ENCODE results near the gene SLIT3.

DNA sequence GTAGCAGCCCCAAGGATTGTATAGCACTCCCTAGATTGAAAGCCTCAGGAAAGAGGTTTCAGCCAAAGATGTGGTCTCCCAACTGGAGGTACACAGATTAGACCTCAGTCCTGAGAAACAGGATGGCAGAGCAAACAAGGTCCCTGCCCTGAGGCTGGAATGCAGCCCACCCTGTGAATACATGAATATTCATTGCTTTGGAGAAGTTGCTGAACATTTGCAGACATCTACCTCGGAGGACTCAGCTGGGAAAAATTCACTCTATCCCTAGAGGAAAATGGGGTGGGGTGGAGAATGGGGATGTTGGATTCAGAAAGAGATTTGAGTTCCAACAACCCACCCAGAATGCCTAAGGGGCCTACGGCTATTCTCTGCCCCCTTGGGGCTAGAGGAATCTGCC, 129.4 kb downstream of the SLIT3 start:
- TF ChIP-seq CTCF (conservative IDR thresholded peaks at IDR 0.05; ENCODE audit: low read depth in 2 of 2) (no peak), EZH2phosphoT487 (IDR thresholded peaks at IDR 0.05; ENCODE audit: unreplicated experiment) (no peak), JUNB (IDR thresholded peaks at IDR 0.05; ENCODE audit: unreplicated experiment) (no peak), CREB1 (CRISPR knock-in tag; IDR thresholded peaks at IDR 0.05; ENCODE audit: low read depth) (no peak), EZH2 (IDR thresholded peaks at IDR 0.05; ENCODE audit: low read depth, unreplicated experiment) (no peak), STAT1 (IDR thresholded peaks at IDR 0.05; ENCODE audit: unreplicated experiment) (no peak), ZNF114 (CRISPR knock-in tag; IDR thresholded peaks at IDR 0.05) (no peak), POLR2AphosphoS5 (IDR thresholded peaks at IDR 0.05; ENCODE audit: low read depth) (no peak), ETS1 (IDR thresholded peaks at IDR 0.05) (no peak), NANOG (IDR thresholded peaks at IDR 0.05; ENCODE audit: borderline replicate concordance) (no peak)
- TF ChIP-seq, protein P1, sequence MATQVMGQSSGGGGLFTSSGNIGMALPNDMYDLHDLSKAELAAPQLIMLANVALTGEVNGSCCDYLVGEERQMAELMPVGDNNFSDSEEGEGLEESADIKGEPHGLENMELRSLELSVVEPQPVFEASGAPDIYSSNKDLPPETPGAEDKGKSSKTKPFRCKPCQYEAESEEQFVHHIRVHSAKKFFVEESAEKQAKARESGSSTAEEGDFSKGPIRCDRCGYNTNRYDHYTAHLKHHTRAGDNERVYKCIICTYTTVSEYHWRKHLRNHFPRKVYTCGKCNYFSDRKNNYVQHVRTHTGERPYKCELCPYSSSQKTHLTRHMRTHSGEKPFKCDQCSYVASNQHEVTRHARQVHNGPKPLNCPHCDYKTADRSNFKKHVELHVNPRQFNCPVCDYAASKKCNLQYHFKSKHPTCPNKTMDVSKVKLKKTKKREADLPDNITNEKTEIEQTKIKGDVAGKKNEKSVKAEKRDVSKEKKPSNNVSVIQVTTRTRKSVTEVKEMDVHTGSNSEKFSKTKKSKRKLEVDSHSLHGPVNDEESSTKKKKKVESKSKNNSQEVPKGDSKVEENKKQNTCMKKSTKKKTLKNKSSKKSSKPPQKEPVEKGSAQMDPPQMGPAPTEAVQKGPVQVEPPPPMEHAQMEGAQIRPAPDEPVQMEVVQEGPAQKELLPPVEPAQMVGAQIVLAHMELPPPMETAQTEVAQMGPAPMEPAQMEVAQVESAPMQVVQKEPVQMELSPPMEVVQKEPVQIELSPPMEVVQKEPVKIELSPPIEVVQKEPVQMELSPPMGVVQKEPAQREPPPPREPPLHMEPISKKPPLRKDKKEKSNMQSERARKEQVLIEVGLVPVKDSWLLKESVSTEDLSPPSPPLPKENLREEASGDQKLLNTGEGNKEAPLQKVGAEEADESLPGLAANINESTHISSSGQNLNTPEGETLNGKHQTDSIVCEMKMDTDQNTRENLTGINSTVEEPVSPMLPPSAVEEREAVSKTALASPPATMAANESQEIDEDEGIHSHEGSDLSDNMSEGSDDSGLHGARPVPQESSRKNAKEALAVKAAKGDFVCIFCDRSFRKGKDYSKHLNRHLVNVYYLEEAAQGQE (IDR thresholded peaks at IDR 0.05; ENCODE audit: unreplicated experiment) = no peak
- TF ChIP-seq, protein P2, sequence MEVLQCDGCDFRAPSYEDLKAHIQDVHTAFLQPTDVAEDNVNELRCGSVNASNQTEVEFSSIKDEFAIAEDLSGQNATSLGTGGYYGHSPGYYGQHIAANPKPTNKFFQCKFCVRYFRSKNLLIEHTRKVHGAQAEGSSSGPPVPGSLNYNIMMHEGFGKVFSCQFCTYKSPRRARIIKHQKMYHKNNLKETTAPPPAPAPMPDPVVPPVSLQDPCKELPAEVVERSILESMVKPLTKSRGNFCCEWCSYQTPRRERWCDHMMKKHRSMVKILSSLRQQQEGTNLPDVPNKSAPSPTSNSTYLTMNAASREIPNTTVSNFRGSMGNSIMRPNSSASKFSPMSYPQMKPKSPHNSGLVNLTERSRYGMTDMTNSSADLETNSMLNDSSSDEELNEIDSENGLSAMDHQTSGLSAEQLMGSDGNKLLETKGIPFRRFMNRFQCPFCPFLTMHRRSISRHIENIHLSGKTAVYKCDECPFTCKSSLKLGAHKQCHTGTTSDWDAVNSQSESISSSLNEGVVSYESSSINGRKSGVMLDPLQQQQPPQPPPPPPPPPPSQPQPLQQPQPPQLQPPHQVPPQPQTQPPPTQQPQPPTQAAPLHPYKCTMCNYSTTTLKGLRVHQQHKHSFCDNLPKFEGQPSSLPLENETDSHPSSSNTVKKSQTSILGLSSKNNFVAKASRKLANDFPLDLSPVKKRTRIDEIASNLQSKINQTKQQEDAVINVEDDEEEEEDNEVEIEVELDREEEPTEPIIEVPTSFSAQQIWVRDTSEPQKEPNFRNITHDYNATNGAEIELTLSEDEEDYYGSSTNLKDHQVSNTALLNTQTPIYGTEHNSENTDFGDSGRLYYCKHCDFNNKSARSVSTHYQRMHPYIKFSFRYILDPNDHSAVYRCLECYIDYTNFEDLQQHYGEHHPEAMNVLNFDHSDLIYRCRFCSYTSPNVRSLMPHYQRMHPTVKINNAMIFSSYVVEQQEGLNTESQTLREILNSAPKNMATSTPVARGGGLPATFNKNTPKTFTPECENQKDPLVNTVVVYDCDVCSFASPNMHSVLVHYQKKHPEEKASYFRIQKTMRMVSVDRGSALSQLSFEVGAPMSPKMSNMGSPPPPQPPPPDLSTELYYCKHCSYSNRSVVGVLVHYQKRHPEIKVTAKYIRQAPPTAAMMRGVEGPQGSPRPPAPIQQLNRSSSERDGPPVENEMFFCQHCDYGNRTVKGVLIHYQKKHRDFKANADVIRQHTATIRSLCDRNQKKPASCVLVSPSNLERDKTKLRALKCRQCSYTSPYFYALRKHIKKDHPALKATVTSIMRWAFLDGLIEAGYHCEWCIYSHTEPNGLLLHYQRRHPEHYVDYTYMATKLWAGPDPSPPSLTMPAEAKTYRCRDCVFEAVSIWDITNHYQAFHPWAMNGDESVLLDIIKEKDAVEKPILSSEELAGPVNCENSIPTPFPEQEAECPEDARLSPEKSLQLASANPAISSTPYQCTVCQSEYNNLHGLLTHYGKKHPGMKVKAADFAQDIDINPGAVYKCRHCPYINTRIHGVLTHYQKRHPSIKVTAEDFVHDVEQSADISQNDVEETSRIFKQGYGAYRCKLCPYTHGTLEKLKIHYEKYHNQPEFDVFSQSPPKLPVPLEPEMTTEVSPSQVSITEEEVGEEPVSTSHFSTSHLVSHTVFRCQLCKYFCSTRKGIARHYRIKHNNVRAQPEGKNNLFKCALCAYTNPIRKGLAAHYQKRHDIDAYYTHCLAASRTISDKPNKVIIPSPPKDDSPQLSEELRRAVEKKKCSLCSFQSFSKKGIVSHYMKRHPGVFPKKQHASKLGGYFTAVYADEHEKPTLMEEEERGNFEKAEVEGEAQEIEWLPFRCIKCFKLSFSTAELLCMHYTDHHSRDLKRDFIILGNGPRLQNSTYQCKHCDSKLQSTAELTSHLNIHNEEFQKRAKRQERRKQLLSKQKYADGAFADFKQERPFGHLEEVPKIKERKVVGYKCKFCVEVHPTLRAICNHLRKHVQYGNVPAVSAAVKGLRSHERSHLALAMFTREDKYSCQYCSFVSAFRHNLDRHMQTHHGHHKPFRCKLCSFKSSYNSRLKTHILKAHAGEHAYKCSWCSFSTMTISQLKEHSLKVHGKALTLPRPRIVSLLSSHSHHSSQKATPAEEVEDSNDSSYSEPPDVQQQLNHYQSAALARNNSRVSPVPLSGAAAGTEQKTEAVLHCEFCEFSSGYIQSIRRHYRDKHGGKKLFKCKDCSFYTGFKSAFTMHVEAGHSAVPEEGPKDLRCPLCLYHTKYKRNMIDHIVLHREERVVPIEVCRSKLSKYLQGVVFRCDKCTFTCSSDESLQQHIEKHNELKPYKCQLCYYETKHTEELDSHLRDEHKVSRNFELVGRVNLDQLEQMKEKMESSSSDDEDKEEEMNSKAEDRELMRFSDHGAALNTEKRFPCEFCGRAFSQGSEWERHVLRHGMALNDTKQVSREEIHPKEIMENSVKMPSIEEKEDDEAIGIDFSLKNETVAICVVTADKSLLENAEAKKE (CRISPR knock-in tag; IDR thresholded peaks at IDR 0.05) = peak; percentile 42

Data from GM23338 (cell line).